ENCODE results near the gene SEMA4G.
"Not testable (repeated sequence)": the region's sequence is repeated elsewhere in the genome, so short reads cannot be mapped to it uniquely, and the experiment has no call there.

Gene SEMA4G

GRCh38 chr10:100970076-100970913 lies 991 bp downstream of the SEMA4G start:
- TF ChIP-seq, protein P1, sequence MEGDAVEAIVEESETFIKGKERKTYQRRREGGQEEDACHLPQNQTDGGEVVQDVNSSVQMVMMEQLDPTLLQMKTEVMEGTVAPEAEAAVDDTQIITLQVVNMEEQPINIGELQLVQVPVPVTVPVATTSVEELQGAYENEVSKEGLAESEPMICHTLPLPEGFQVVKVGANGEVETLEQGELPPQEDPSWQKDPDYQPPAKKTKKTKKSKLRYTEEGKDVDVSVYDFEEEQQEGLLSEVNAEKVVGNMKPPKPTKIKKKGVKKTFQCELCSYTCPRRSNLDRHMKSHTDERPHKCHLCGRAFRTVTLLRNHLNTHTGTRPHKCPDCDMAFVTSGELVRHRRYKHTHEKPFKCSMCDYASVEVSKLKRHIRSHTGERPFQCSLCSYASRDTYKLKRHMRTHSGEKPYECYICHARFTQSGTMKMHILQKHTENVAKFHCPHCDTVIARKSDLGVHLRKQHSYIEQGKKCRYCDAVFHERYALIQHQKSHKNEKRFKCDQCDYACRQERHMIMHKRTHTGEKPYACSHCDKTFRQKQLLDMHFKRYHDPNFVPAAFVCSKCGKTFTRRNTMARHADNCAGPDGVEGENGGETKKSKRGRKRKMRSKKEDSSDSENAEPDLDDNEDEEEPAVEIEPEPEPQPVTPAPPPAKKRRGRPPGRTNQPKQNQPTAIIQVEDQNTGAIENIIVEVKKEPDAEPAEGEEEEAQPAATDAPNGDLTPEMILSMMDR (IDR thresholded peaks at IDR 0.05; ENCODE audit: insufficient read depth, low read depth, low read length, missing control alignments) = no peak
- H3K4me3 ChIP-seq (ENCODE audit: low read depth, low read length) = no peak overlapping the region
- no peak for DNase-seq (ENCODE audit: low read depth)

DNA sequence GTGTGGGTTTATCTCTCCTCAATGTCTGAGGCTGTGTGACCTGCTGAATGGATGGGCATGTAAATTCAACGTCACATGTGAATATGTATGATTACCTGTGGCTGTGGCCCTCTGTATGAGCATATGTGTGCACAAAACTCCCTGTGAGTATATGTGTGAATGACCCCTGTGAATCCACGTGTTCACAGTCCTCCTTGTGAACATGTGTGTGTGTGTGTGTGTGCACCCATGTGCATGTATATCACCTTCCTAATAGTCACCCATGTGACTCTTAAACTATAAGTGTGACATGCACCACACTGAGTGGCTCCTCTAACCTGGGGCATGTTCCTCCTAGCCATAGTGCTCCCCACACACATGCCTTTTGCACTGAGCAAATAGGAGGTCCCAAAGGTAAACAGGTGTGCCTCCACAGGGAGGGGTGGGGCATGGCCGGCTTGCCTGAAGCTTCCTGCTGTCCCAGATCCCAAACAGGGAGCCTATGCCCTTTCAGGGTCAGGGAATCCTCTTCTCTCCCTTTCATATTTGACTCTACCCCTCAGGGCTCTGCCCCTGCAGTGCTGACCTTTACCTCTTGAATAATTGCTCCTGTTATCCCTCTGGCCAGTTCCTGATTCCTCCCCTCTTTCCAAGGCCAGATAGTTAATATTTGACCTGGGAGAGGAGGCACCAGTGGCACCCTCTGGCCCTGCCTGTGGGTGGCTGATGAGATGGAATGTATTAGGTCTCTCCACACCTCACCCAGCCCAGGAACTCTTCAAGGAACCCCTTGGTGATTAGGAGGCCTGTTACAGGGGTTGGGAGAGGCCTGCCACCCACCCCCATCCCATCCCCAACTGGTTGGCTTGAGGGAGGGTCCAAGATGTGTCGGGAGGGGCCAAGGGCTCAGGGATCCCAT lies 1.9 kb downstream of the SEMA4G start:
- DNase-seq (ENCODE audit: low read depth) = no peak
- TF ChIP-seq, protein P1 (IDR thresholded peaks at IDR 0.05; ENCODE audit: insufficient read depth, low read depth, low read length, missing control alignments) = no peak
- H3K4me3 ChIP-seq (ENCODE audit: low read depth, low read length) = no peak overlapping the region

GRCh38 chr10:100972115-100972903 lies 3.0 kb downstream of the SEMA4G start:
- no peak overlapping the region for H3K4me3 ChIP-seq (ENCODE audit: low read depth, low read length)
- TF ChIP-seq, protein P1 (IDR thresholded peaks at IDR 0.05; ENCODE audit: insufficient read depth, low read depth, low read length, missing control alignments) = no peak

DNA sequence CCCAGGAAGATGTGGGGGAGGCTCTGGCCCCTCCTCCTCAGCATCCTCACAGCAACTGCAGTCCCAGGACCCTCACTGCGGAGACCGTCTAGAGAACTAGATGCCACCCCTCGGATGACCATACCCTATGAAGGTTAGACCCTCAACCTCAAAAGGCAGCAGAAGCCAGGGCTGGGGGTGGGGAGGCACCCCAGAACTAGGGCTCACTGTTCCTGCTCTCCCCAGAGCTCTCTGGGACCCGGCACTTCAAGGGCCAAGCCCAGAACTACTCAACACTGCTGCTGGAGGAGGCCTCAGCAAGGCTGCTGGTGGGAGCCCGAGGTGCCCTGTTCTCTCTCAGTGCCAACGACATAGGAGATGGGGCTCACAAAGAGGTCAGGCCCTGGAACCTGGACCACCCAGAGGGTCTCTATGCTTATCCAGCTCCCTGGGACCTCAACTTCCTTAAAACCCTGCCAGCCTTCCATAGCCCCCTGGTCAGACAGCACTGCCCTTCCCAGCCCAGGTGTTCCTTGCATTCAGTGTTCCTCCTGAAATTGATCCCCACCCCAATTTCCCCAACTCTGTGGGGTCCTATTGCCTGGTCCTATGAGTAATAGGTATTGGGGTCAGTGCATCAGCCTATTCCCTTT lies 3.7 kb downstream of the SEMA4G start:
- H3K4me3 ChIP-seq (ENCODE audit: low read depth, low read length) = no peak overlapping the region
- DNase-seq (ENCODE audit: low read depth) = no peak
- TF ChIP-seq, protein P1 (IDR thresholded peaks at IDR 0.05; ENCODE audit: insufficient read depth, low read depth, low read length, missing control alignments) = no peak

More at GRCh38 chr10:100972115-100972903, 3.0 kb downstream of the SEMA4G start:
- no peak for DNase-seq (ENCODE audit: low read depth)

- not testable (repeated sequence) for H3K4me3 ChIP-seq (ENCODE audit: low read depth, low read length); DNase-seq (ENCODE audit: low read depth)
These were observed 6.1 kb downstream of the SEMA4G start for GRCh38 chr10:100975397-100975796.

DNA sequence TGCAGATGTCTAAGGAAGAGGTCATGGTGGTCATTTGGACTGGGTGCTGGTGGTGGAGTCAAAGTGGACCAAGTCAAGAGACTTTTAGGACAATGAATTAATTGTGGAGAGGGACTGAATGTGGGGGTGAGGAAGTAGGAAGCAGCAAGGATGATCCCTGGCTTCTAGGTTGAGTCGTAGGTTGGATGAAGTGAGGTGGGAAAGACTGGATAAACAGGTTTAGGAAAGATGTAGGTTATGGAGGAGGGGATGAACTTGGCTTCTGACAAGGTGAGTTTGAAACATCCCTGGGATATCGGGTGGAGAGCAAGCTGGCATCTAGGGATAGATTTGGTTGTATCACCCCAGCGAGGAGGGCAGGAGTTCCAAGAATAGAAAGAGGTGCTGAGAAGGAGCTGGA lies 7.6 kb downstream of the SEMA4G start:
- TF ChIP-seq, protein P1 (IDR thresholded peaks at IDR 0.05; ENCODE audit: insufficient read depth, low read depth, low read length, missing control alignments) = no peak
- H3K4me3 ChIP-seq (ENCODE audit: low read depth, low read length) = no peak overlapping the region
- no peak for DNase-seq (ENCODE audit: low read depth)
